Ovary (tissue), 9 donors: ENCODE data around the gene PHF2. TPM values are rescaled to one million over a fixed set of nuclear protein-coding genes. Genes with fewer than 3 reads are reported as not detected.

Source experiments
- DNase-seq, 5 donors: peaks; one replicate each; pipeline ENCODE4 v3.0.0-alpha.2; 2019 to 2020
- H3K27ac ChIP-seq, 2 donors: fragments of 200-600 bp; one replicate each; pipeline versions ENCODE4 v1.5.1 to v1.8.0; 2019 to 2022
- H3K27me3 ChIP-seq: fragments of 200-600 bp; one replicate; pipeline ENCODE4 v1.8.0; 2022
- H3K36me3 ChIP-seq: fragments of 200-600 bp; sonication (generic); one replicate; pipeline ENCODE4 v1.5.1; 2019
- H3K4me1 ChIP-seq: one replicate; pipeline ENCODE4 v1.8.1; 2013; ENCODE audit warnings: mild to moderate bottlenecking, moderate library complexity; ENCODE audit not compliant: insufficient read depth
- H3K4me3 ChIP-seq: fragments of 200-600 bp; sonication (generic); one replicate; pipeline ENCODE4 v1.5.1; 2017
- H3K9me3 ChIP-seq, 2 donors: fragments of 200-600 bp in 1 of 2; sonication (generic) in 1 of 2; one replicate each; pipeline versions ENCODE4 v1.5.1 to v1.8.1; 2013 to 2019; ENCODE audit warnings: mild to moderate bottlenecking in 1 of 2, moderate library complexity in 1 of 2
- EP300 ChIP-seq: sonication (generic); formaldehyde crosslinking; IDR thresholded peaks from one replicate; pipeline ENCODE4 v1.6.1; 2017; ENCODE audit warnings: antibody characterized with exemption
- POLR2A ChIP-seq: fragments of 450-650 bp; IDR thresholded peaks from one replicate; pipeline ENCODE4 v1.6.1; 2017; ENCODE audit warnings: antibody characterized with exemption, mild to moderate bottlenecking, moderate library complexity
- WGBS, 3 donors: extraction: QIAGEN DNeasy Blood & Tissue Kit in 1 of 3; methylation state at CpG; one replicate each; pipeline versions ENCODE4 v1.1.5 to v1.1.7; 2013 to 2017; 5-methylcytosine and 5-hydroxymethylcytosine counted together
- intact Hi-C, 4 donors: fragments of 100-400 bp; cut with DNase I; formaldehyde crosslinking; loops; one replicate each; pipeline versions ENCODE4 v1.11.0 to v1.15.1; 2022 to 2023
- polyA plus RNA-seq, 2 donors: library from polyadenylated mRNA; stranded (reverse); fragments of 200-250 nt in 1 of 2; fragments of 350-450 nt in 1 of 2; fragmentation: Illumina TruSeq in 1 of 2; extraction: RNeasy Lipid Tissue Mini Kit (QIAGEN cat#74804) in 1 of 2; gene quantifications; one replicate each; pipeline ENCODE4 v1.2.3, GENCODE V29; 2013 to 2014
- total RNA-seq, 7 donors: library from RNA; depleted of rRNA in 2 of 7; stranded (reverse); fragments of >200 nt in 2 of 7; fragmentation: NEBNext Ultra II Directional in 3 of 7; extraction: Animal tissue kit (Norgen Biotek cat#: 25700) in 3 of 7; gene quantifications; one replicate each; pipeline versions ENCODE4 v1.1.0 to v1.2.4, GENCODE V29; 2016 to 2023
- TF ChIP-seq, protein P1 (sequence below), 3 donors: fragments of 450-650 bp in 2 of 3; fragments of 200-600 bp in 1 of 3; IDR thresholded peaks; one replicate each; pipeline versions ENCODE4 v1.5.1 to v1.8.0; 2016 to 2022; ENCODE audit warnings: antibody characterized with exemption in 3 of 3, mild to moderate bottlenecking in 1 of 3
- donor health status: DM: no; HTN: no; CAD: no; lungs with moderate emphysema.
- donor health status: DM: no; HTN: no; CAD: no.
- donor health status: Bipolar disorder and iron deficiency.
- donor health status: DM: yes; HTN: yes; CAD: no.
- donor health status: DM: no; HTN: no; CAD: no.
- donor health status: DM: yes; HTN: yes; CAD: no.

The PHF2 gene
- total and polyA plus RNA-seq, 9 donors = 20.3 to 50.1 (median 39.7) TPM

DNA sequence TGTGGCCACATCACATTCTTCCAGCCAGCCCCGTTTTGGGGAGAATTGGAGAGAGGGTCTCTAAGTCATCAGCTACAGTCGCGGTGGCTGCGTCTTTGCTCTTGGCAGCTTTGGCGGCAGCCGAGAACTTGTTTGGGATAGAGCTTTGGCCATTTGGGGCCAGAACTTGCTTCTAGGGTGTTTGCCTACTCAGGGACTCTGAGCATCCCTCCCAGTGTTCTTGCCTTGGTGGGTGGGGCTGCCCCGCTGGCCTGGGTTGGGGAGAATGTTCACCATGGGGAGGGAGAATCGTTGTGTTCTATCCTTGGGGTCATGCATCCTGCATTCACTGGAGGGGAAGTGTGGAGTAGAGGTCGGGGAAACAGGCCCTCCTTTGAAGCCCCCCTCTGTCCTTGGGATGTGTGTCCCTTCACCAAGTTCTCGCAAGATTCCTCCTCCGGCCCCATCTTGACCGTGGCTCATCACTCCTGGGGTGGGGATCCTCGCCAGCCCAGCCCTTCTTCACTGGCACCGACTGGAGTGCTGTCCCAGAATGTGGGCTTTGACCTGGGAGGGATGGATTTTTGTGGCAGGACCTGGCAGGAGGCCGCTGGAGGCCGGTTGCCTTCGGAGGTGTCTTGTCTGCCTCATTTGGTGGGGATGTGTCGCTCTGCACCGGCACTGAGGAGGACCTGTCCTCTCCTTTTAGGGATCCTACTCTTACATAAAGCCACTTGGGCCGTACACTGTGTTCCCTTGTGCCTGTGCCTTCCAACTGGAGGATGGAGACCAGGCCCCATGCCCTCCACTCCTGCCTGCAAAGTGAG is 3.5 kb downstream of the PHF2 start:
- Histone ChIP-seq H3K4me1 (peaks cover 4% of the 10 kb centered on the region), H3K27ac (no peak overlapping the region), H3K9me3 (no peaks in the 10 kb centered on the region), H3K4me3 (no peak overlapping the region), H3K27me3 (no peaks in the 10 kb centered on the region), H3K36me3 (no peaks in the 10 kb centered on the region)
- 77 to 81% (median 80%) methylated on average over 20 of the region's 20 CpGs for WGBS, 3 donors
- TF ChIP-seq POLR2A = no peak
- no peak for TF ChIP-seq EP300
- TF ChIP-seq, protein P1, sequence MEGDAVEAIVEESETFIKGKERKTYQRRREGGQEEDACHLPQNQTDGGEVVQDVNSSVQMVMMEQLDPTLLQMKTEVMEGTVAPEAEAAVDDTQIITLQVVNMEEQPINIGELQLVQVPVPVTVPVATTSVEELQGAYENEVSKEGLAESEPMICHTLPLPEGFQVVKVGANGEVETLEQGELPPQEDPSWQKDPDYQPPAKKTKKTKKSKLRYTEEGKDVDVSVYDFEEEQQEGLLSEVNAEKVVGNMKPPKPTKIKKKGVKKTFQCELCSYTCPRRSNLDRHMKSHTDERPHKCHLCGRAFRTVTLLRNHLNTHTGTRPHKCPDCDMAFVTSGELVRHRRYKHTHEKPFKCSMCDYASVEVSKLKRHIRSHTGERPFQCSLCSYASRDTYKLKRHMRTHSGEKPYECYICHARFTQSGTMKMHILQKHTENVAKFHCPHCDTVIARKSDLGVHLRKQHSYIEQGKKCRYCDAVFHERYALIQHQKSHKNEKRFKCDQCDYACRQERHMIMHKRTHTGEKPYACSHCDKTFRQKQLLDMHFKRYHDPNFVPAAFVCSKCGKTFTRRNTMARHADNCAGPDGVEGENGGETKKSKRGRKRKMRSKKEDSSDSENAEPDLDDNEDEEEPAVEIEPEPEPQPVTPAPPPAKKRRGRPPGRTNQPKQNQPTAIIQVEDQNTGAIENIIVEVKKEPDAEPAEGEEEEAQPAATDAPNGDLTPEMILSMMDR (IDR thresholded peaks at IDR 0.05) = no peak
- peak in 3 of 5 donors; percentile 13 to 31 (median 22) for DNase-seq
- intact Hi-C loops = loop anchor here in 1 of 4 donors (10.0 kb wide), 2 partner anchors 65 to 455 kb away; no protein-coding TSS in a partner anchor

DNA sequence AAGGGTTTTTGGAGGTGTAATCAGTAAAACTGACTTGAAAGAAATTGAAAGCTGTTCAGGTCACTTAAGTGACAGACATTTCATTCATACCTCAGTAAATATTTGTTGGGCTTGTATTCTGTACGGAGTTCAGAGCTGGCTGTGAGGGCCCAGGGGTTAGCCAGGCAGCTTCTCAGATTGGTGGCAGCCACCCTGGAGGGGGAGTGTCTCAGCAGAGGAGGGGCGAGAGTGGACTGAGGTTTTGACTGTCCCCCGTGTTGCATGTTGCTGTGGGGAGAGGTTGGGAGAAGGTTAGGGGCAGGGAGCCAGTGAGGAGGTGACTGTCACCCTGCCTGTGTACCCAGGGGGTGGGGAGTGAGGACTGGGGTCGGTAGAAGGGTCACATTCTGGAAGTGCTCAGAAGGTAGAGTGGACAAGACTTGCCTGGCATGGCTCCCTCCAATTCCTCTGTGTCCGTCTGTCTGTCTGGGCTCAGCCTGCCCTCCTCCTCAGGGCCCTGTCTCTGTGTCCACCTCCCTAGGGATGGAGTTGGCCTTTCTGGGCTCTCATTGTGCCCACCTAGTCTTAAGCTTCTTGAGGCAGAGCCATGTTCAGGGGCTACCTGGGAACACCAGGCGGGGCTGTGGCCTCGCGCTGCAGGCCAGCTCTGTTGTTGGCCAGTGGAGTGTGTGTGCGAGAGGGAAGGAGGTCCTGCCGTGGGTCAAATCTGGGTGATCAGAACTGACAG is 4.4 kb downstream of the PHF2 start:
- intact Hi-C loops = loop anchor here in 1 of 4 donors (10.0 kb wide), 1 partner anchor 64 kb away; no protein-coding TSS in a partner anchor
- H3K9me3 ChIP-seq = no peaks in the 10 kb centered on the region
- DNase-seq = peak in 2 of 5 donors; percentile 9 to 12
- TF ChIP-seq POLR2A = no peak
- TF ChIP-seq EP300 = no peak
- TF ChIP-seq, protein P1 (IDR thresholded peaks at IDR 0.05) = no peak
- no peak overlapping the region for H3K4me3 ChIP-seq
- H3K4me1 ChIP-seq = peaks cover 4% of the 10 kb centered on the region
- WGBS, 3 donors = 69 to 75% (median 71%) methylated on average over 10 of the region's 10 CpGs
- no peaks in the 10 kb centered on the region for H3K27me3 ChIP-seq
- no peak overlapping the region for H3K27ac ChIP-seq
- no peaks in the 10 kb centered on the region for H3K36me3 ChIP-seq

DNA sequence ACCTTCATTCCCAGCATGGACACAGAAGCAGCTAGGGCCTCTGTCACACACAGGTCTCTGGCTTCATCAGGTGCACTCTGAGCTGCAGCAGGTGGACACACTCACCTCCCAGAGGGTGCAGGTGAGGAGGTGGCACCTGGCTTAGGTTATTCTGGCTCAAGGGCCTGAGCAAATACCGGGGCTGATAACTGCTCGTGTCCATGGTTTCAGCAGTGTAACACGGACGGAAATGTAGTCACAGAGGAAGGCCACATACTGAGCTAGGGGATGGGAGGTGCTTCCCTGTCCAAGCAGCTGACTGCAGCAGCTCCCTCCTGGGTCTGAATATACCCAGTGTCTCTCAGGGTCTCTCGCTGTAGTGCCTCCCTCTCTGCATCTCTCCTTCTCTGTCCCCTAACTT is 5.7 kb downstream of the PHF2 start:
- Histone ChIP-seq H3K36me3 (no peaks in the 10 kb centered on the region), H3K27me3 (no peaks in the 10 kb centered on the region), H3K9me3 (no peaks in the 10 kb centered on the region), H3K27ac (no peak overlapping the region), H3K4me3 (no peak overlapping the region), H3K4me1 (peaks cover 6% of the 10 kb centered on the region)
- 79 to 85% (median 84%) methylated on average over 5 of the region's 5 CpGs for WGBS, 3 donors
- TF ChIP-seq EP300 (no peak), POLR2A (no peak)
- TF ChIP-seq, protein P1 (IDR thresholded peaks at IDR 0.05) = no peak
- intact Hi-C loops = loop anchor here in 1 of 4 donors (10.0 kb wide), 1 partner anchor 63 kb away; no protein-coding TSS in a partner anchor
- DNase-seq = peak in 1 of 5 donors; percentile 15

DNA sequence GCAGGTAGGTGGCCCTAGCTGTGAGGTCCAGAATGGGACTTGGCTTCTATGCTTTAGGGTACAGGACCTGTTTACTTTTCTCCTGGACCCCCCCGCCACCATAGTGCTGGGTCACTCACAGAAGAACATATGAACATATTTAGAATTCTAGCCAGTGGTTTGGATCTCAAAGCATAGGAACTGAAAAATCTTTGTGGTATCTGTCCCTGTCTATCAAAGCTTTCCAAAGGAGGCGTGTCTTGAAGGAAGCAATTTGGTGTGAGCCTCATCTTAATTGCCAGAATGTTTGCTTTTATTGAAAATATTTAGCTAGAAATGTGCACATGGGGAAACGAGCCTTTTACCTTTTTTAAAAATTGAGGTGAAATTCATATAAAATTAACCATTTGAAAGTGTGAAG is 6.2 kb downstream of the PHF2 start:
- no peaks in the 10 kb centered on the region for H3K27me3 ChIP-seq
- intact Hi-C loops = loop anchor here in 1 of 4 donors (10.0 kb wide), 1 partner anchor 62 kb away; no protein-coding TSS in a partner anchor
- H3K36me3 ChIP-seq = no peaks in the 10 kb centered on the region
- DNase-seq = no peak
- no peaks in the 10 kb centered on the region for H3K9me3 ChIP-seq
- TF ChIP-seq EP300 = no peak
- TF ChIP-seq, protein P1 (IDR thresholded peaks at IDR 0.05) = no peak
- TF ChIP-seq POLR2A = no peak
- no peak overlapping the region for H3K4me3 ChIP-seq
- H3K27ac ChIP-seq = no peak overlapping the region
- WGBS, 3 donors = 75 to 81% (median 75%) methylated on average over 3 of the region's 3 CpGs
- peaks cover 6% of the 10 kb centered on the region for H3K4me1 ChIP-seq
